Parathyroid adenoma (tissue), 2 donors: Measurements from ENCODE around the gene SAMD5.
A peak's percentile ranks its signal among the peaks of the same experiment; 100 is the strongest.

Source experiments
- H2AFZ ChIP-seq: fragments of 300-600 bp; sonication (generic); one replicate; pipeline ENCODE4 v1.7.0; 2017; ENCODE audit warnings: antibody characterized with exemption, mild to moderate bottlenecking
- H3K27ac ChIP-seq: fragments of 300-600 bp; sonication (generic); one replicate; pipeline ENCODE4 v1.7.0; 2017
- H3K27me3 ChIP-seq: fragments of 300-600 bp; sonication (generic); one replicate; pipeline ENCODE4 v1.7.0; 2017; ENCODE audit warnings: low read length; ENCODE audit not compliant: control insufficient read depth, insufficient read depth
- H3K36me3 ChIP-seq: fragments of 300-600 bp; sonication (generic); one replicate; pipeline ENCODE4 v1.7.0; 2017; ENCODE audit warnings: low read length; ENCODE audit not compliant: control insufficient read depth, insufficient read depth
- H3K4me1 ChIP-seq: fragments of 300-600 bp; sonication (generic); one replicate; pipeline ENCODE4 v1.7.0; 2017; ENCODE audit warnings: control low read depth
- H3K4me2 ChIP-seq: fragments of 300-600 bp; sonication (generic); one replicate; pipeline ENCODE4 v1.7.0; 2017; ENCODE audit warnings: low read length
- H3K4me3 ChIP-seq: fragments of 300-600 bp; sonication (generic); one replicate; pipeline ENCODE4 v1.7.0; 2017; ENCODE audit warnings: low read depth, low read length
- H3K79me2 ChIP-seq: fragments of 300-600 bp; sonication (generic); one replicate; pipeline ENCODE4 v1.7.0; 2017; ENCODE audit warnings: control low read depth
- H3K9ac ChIP-seq: fragments of 300-600 bp; sonication (generic); one replicate; pipeline ENCODE4 v1.7.0; 2017; ENCODE audit warnings: mild to moderate bottlenecking
- H3K9me3 ChIP-seq: fragments of 300-600 bp; sonication (generic); one replicate; pipeline ENCODE4 v1.7.0; 2017; ENCODE audit warnings: low read length; ENCODE audit not compliant: control insufficient read depth
- TF ChIP-seq, protein P1 (sequence below): fragments of 300-600 bp; sonication (generic); IDR thresholded peaks from one replicate; pipeline ENCODE4 v1.7.0; 2017; ENCODE audit warnings: antibody characterized with exemption, mild to moderate bottlenecking
- donor health status: primary hyperparathyroidism.

The SAMD5 gene

GRCh38 chr6:147508042-147508865 is at the start of gene SAMD5:
TSS of gene SAMD5 (plus strand) at chr6:147508690. CDS start at chr6:147508929, 239 bp downstream.
- Histone ChIP-seq H3K9me3 (no peaks in the 10 kb centered on the region), H3K36me3 (no peaks in the 10 kb centered on the region), H3K4me3 (peak within 1 kb of the TSS; percentile 57), H2AFZ (peak within 1 kb of the TSS; percentile 81), H3K27me3 (no peaks in the 10 kb centered on the region), H3K4me2 (peak within 1 kb of the TSS; percentile 68), H3K27ac (no peak within 1 kb of the TSS), H3K79me2 (no peaks in the 10 kb centered on the region), H3K4me1 (no peaks in the 10 kb centered on the region), H3K9ac (no peak within 1 kb of the TSS)
- TF ChIP-seq, protein P1, sequence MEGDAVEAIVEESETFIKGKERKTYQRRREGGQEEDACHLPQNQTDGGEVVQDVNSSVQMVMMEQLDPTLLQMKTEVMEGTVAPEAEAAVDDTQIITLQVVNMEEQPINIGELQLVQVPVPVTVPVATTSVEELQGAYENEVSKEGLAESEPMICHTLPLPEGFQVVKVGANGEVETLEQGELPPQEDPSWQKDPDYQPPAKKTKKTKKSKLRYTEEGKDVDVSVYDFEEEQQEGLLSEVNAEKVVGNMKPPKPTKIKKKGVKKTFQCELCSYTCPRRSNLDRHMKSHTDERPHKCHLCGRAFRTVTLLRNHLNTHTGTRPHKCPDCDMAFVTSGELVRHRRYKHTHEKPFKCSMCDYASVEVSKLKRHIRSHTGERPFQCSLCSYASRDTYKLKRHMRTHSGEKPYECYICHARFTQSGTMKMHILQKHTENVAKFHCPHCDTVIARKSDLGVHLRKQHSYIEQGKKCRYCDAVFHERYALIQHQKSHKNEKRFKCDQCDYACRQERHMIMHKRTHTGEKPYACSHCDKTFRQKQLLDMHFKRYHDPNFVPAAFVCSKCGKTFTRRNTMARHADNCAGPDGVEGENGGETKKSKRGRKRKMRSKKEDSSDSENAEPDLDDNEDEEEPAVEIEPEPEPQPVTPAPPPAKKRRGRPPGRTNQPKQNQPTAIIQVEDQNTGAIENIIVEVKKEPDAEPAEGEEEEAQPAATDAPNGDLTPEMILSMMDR = no peak

- H3K9me3 ChIP-seq = no peaks in the 10 kb centered on the region
- no peaks in the 10 kb centered on the region for H3K36me3 ChIP-seq
- TF ChIP-seq, protein P1 = no peak
- no peaks in the 10 kb centered on the region for H3K4me1 ChIP-seq
- no peak overlapping the region for H3K27ac ChIP-seq
- no peak overlapping the region for H3K4me3 ChIP-seq
- H2AFZ ChIP-seq = no peak overlapping the region
- H3K4me2 ChIP-seq = no peak overlapping the region
- H3K9ac ChIP-seq = no peak overlapping the region
- no peaks in the 10 kb centered on the region for H3K27me3 ChIP-seq
- no peaks in the 10 kb centered on the region for H3K79me2 ChIP-seq
Measured at GRCh38 chr6:147459780-147460179, 48.7 kb upstream of the SAMD5 start.

- H3K27me3 ChIP-seq = no peaks in the 10 kb centered on the region
- H3K36me3 ChIP-seq = no peaks in the 10 kb centered on the region
- TF ChIP-seq, protein P1 = no peak
- H3K9ac ChIP-seq = no peak overlapping the region
- no peaks in the 10 kb centered on the region for H3K79me2 ChIP-seq
- H2AFZ ChIP-seq = no peak overlapping the region
- H3K4me1 ChIP-seq = no peaks in the 10 kb centered on the region
- no peak overlapping the region for H3K4me2 ChIP-seq
- H3K4me3 ChIP-seq = no peak overlapping the region
- H3K9me3 ChIP-seq = no peaks in the 10 kb centered on the region
- H3K27ac ChIP-seq = no peak overlapping the region
Measured at GRCh38 chr6:147463651-147464050, 44.8 kb upstream of the SAMD5 start.

GRCh38 chr6:147467428-147467827 is 41.1 kb upstream of the SAMD5 start:
- Histone ChIP-seq H3K4me1 (no peaks in the 10 kb centered on the region), H3K79me2 (no peaks in the 10 kb centered on the region), H3K27ac (no peak overlapping the region), H2AFZ (no peak overlapping the region), H3K27me3 (no peaks in the 10 kb centered on the region), H3K4me2 (no peak overlapping the region), H3K9ac (no peak overlapping the region), H3K9me3 (no peaks in the 10 kb centered on the region), H3K36me3 (no peaks in the 10 kb centered on the region), H3K4me3 (no peak overlapping the region)
- TF ChIP-seq, protein P1 = no peak

GRCh38 chr6:147467886-147468285 is 40.6 kb upstream of the SAMD5 start:
- no peaks in the 10 kb centered on the region for H3K36me3 ChIP-seq
- H3K4me1 ChIP-seq = no peaks in the 10 kb centered on the region
- no peak overlapping the region for H3K4me2 ChIP-seq
- no peaks in the 10 kb centered on the region for H3K27me3 ChIP-seq
- TF ChIP-seq, protein P1 = no peak
- H3K9me3 ChIP-seq = no peaks in the 10 kb centered on the region
- H2AFZ ChIP-seq = no peak overlapping the region
- H3K9ac ChIP-seq = no peak overlapping the region
- H3K27ac ChIP-seq = no peak overlapping the region
- H3K79me2 ChIP-seq = no peaks in the 10 kb centered on the region
- H3K4me3 ChIP-seq = no peak overlapping the region
